ENCODE results near the gene DDX3X. TPM values are rescaled to one million over a fixed set of nuclear protein-coding genes. Genes with fewer than 3 reads are reported as not detected.

Gene DDX3X
- total and polyA plus RNA-seq, 9 of the 15 experiments (the other 6 are each of a cell fraction or from before 2014, with no cell fraction given) = 51.3 to 232 (median 138) TPM

DNA sequence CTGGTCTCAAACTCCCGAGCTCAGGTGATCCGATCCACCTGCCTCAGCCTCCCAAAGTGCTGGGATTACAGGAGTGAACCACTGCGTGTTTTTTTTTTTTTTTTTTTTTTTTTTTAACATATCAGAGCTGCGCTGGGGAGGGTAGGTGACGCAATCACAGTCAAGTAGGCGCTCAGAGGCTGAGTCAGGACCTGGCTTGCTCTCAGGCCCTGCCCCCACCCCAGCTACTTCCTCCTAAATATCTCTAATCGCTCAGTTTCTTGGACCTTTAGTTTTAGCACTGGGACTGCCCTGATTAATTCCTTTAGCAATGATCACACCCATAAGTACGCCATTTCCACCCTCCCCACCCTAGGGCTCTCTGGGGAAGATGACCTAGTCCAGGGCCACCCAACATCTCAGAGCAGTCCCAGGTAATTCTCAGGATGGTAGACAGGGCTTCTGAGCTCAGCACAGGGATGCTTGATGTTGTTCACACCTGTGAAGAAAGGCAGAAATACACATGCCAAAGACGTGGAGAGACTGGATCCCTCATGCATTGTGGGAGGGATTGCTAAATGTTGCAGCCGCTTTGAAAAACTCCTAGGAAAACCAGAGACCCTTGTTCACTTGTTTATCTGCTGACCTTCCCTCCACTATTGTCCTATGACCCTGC, 50.2 kb downstream of the DDX3X start (continued):
- TF ChIP-seq, protein P1, sequence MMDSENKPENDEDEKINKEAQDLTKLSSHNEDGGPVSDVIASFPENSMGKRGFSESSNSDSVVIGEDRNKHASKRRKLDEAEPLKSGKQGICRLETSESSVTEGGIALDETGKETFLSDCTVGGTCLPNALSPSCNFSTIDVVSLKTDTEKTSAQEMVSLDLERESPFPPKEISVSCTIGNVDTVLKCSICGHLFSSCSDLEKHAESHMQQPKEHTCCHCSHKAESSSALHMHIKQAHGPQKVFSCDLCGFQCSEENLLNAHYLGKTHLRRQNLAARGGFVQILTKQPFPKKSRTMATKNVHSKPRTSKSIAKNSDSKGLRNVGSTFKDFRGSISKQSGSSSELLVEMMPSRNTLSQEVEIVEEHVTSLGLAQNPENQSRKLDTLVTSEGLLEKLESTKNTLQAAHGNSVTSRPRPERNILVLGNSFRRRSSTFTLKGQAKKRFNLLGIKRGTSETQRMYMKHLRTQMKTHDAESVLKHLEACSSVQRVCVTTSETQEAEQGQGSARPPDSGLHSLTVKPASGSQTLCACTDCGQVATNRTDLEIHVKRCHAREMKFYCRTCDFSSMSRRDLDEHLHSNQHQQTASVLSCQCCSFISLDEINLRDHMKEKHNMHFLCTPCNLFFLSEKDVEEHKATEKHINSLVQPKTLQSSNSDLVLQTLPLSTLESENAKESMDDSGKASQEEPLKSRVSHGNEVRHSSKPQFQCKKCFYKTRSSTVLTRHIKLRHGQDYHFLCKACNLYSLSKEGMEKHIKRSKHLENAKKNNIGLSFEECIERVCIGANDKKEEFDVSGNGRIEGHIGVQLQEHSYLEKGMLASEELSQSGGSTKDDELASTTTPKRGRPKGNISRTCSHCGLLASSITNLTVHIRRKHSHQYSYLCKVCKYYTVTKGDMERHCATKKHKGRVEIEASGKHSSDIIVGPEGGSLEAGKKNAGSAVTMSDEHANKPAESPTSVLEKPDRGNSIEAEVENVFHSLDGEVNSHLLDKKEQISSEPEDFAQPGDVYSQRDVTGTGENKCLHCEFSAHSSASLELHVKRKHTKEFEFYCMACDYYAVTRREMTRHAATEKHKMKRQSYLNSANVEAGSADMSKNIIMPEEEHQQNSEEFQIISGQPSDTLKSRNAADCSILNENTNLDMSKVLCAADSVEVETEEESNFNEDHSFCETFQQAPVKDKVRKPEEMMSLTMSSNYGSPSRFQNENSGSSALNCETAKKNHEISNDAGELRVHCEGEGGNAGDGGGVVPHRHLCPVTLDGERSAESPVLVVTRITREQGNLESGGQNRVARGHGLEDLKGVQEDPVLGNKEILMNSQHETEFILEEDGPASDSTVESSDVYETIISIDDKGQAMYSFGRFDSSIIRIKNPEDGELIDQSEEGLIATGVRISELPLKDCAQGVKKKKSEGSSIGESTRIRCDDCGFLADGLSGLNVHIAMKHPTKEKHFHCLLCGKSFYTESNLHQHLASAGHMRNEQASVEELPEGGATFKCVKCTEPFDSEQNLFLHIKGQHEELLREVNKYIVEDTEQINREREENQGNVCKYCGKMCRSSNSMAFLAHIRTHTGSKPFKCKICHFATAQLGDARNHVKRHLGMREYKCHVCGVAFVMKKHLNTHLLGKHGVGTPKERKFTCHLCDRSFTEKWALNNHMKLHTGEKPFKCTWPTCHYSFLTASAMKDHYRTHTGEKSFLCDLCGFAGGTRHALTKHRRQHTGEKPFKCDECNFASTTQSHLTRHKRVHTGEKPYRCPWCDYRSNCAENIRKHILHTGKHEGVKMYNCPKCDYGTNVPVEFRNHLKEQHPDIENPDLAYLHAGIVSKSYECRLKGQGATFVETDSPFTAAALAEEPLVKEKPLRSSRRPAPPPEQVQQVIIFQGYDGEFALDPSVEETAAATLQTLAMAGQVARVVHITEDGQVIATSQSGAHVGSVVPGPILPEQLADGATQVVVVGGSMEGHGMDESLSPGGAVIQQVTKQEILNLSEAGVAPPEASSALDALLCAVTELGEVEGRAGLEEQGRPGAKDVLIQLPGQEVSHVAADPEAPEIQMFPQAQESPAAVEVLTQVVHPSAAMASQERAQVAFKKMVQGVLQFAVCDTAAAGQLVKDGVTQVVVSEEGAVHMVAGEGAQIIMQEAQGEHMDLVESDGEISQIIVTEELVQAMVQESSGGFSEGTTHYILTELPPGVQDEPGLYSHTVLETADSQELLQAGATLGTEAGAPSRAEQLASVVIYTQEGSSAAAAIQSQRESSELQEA (IDR thresholded peaks at IDR 0.05; ENCODE audit: low read depth) = no peak
- no peak for TF ChIP-seq MCM3 (IDR thresholded peaks at IDR 0.05)
- TF ChIP-seq RBM17 (IDR thresholded peaks at IDR 0.05; ENCODE audit: borderline replicate concordance, low read depth, low read length) = no peak
- no peak for TF ChIP-seq MED1 (CRISPR knock-in tag; IDR thresholded peaks at IDR 0.05; ENCODE audit: borderline replicate concordance)
- TF ChIP-seq GTF2F1 (IDR thresholded peaks at IDR 0.05; ENCODE audit: low read depth, low read length) = no peak
- no peak for TF ChIP-seq FOXJ3 (CRISPR knock-in tag; IDR thresholded peaks at IDR 0.05)
- no peak for TF ChIP-seq ESRRA (IDR thresholded peaks at IDR 0.05; ENCODE audit: borderline replicate concordance, low read depth)
- no peak for TF ChIP-seq SP1 (CRISPR knock-in tag; IDR thresholded peaks at IDR 0.05)
- no peak for TF ChIP-seq TAF9B (IDR thresholded peaks at IDR 0.05; ENCODE audit: partially characterized antibody)
- TF ChIP-seq IRF2 (CRISPR knock-in tag; IDR thresholded peaks at IDR 0.05) = no peak
- TF ChIP-seq U2AF1 (optimal IDR thresholded peaks at IDR 0.05; ENCODE audit: low read depth, low read length) = no peak
- no peak for TF ChIP-seq NCOA4 (IDR thresholded peaks at IDR 0.05; ENCODE audit: partially characterized antibody)
- TF ChIP-seq, protein P2, sequence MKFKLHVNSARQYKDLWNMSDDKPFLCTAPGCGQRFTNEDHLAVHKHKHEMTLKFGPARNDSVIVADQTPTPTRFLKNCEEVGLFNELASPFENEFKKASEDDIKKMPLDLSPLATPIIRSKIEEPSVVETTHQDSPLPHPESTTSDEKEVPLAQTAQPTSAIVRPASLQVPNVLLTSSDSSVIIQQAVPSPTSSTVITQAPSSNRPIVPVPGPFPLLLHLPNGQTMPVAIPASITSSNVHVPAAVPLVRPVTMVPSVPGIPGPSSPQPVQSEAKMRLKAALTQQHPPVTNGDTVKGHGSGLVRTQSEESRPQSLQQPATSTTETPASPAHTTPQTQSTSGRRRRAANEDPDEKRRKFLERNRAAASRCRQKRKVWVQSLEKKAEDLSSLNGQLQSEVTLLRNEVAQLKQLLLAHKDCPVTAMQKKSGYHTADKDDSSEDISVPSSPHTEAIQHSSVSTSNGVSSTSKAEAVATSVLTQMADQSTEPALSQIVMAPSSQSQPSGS (CRISPR knock-in tag; IDR thresholded peaks at IDR 0.05) = no peak
- no peak for TF ChIP-seq MTA3 (IDR thresholded peaks at IDR 0.05; ENCODE audit: borderline replicate concordance)
- TF ChIP-seq POLR2AphosphoS2 (IDR thresholded peaks at IDR 0.05; ENCODE audit: low read length) = no peak
- TF ChIP-seq CBFA2T3 (IDR thresholded peaks at IDR 0.05) = peak; percentile 35; the same call in 1 of the 2 replicates
- TF ChIP-seq, protein P3, sequence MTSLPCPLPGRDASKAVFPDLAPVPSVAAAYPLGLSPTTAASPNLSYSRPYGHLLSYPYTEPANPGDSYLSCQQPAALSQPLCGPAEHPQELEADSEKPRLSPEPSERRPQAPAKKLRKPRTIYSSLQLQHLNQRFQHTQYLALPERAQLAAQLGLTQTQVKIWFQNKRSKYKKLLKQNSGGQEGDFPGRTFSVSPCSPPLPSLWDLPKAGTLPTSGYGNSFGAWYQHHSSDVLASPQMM (CRISPR knock-in tag; IDR thresholded peaks at IDR 0.05) = no peak
- TF ChIP-seq TCF7 (IDR thresholded peaks at IDR 0.05; ENCODE audit: borderline replicate concordance) = no peak
- TF ChIP-seq DACH1 (IDR thresholded peaks at IDR 0.05; ENCODE audit: partially characterized antibody) = no peak
- TF ChIP-seq PHF20 (IDR thresholded peaks at IDR 0.05; ENCODE audit: partially characterized antibody) = no peak
- no peak for TF ChIP-seq HEY1 (CRISPR knock-in tag; IDR thresholded peaks at IDR 0.05; ENCODE audit: borderline replicate concordance)
- TF ChIP-seq ARNT (IDR thresholded peaks at IDR 0.05) = no peak
